IMR-90 (cell line): ENCODE data around the gene SQSTM1. TPM values are rescaled to one million over a fixed set of nuclear protein-coding genes. Genes with fewer than 3 reads are reported as not detected.

Source experiments
- ATAC-seq: fragments of 200-7000 bp; cut with Tn5 transposase; 2 replicates; pipeline ENCODE4 v1.9.1; 2020; ENCODE audit warnings: low read depth, mild to moderate bottlenecking, moderate library complexity
- BruUV-seq: library from RNA; stranded (reverse); fragments of 400-500 nt; replicated peaks from 2 replicates; lab custom pipeline; 2021; lab: Mats Ljungman, UMichigan
- CTCF ChIA-PET: fragments of 300-600 bp; formaldehyde crosslinking; extraction: SDS; loops from one replicate; lab custom pipeline; 2021; ENCODE audit warnings: antibody characterized with exemption; lab: Yijun Ruan, JAX
- POLR2A ChIA-PET: fragments of 300-600 bp; sonication (Branson Sonifier 250); formaldehyde crosslinking; loops from one replicate; lab custom pipeline; 2022; ENCODE audit warnings: antibody characterized with exemption; ENCODE audit not compliant: unreplicated experiment; lab: Charles Lee
- DNase-seq: peaks from one replicate; pipeline ENCODE4 v3.0.0; 2013
- H2AFZ ChIP-seq: replicated peaks from 2 replicates; pipeline ENCODE3; 2013; ENCODE audit warnings: low read length, mild to moderate bottlenecking; ENCODE audit not compliant: poor library complexity
- H2AK5ac ChIP-seq: 2 replicates; pipeline ENCODE4 v1.6.1; 2013; ENCODE audit warnings: low read depth, low read length, inconsistent platforms
- H2AK9ac ChIP-seq: replicated peaks from 2 replicates; pipeline ENCODE3; 2013; ENCODE audit warnings: mild to moderate bottlenecking, low read depth, low read length, moderate library complexity; ENCODE audit not compliant: poor library complexity
- H2BK120ac ChIP-seq: 2 replicates; pipeline ENCODE4 v1.6.1; 2013; ENCODE audit warnings: low read depth, low read length, inconsistent platforms
- H2BK15ac ChIP-seq: 3 replicates; pipeline ENCODE4 v1.6.1; 2013; ENCODE audit warnings: low read depth, low read length, inconsistent platforms
- H2BK20ac ChIP-seq: 2 replicates; pipeline ENCODE4 v1.6.1; 2013; ENCODE audit warnings: low read depth, mild to moderate bottlenecking, inconsistent platforms, low read length, moderate library complexity
- H2BK5ac ChIP-seq: 2 replicates; pipeline ENCODE4 v1.6.1; 2013; ENCODE audit warnings: mild to moderate bottlenecking, low read depth, low read length, inconsistent platforms; ENCODE audit not compliant: poor library complexity, severe bottlenecking
- H3K14ac ChIP-seq: replicated peaks from 2 replicates; pipeline ENCODE4 v1.6.1; 2013; ENCODE audit warnings: low read depth, low read length, inconsistent platforms
- H3K18ac ChIP-seq: 2 replicates; pipeline ENCODE4 v1.6.1; 2013; ENCODE audit warnings: low read depth, low read length, control low read depth
- H3K23ac ChIP-seq: 2 replicates; pipeline ENCODE4 v1.6.1; 2013; ENCODE audit warnings: low read depth, low read length, inconsistent platforms
- H3K27ac ChIP-seq: 2 replicates; pipeline ENCODE4 v1.5.1; 2013; ENCODE audit warnings: mild to moderate bottlenecking, control low read depth, low read length; ENCODE audit not compliant: insufficient read depth
- H3K27me3 ChIP-seq: 2 replicates; pipeline ENCODE4 v1.6.1; 2013; ENCODE audit warnings: low read length; ENCODE audit not compliant: control insufficient read depth, insufficient read depth
- H3K36me3 ChIP-seq: 2 replicates; pipeline ENCODE4 v1.6.1; 2013; ENCODE audit warnings: low read length, mixed read lengths; ENCODE audit not compliant: control insufficient read depth, insufficient read depth
- H3K4ac ChIP-seq: 2 replicates; pipeline ENCODE4 v1.6.1; 2013; ENCODE audit warnings: low read depth, low read length, inconsistent platforms
- H3K4me1 ChIP-seq: 2 replicates; pipeline ENCODE4 v1.6.1; 2013; ENCODE audit warnings: low read length, mixed read lengths; ENCODE audit not compliant: control insufficient read depth, insufficient read depth
- H3K4me2 ChIP-seq: 2 replicates; pipeline ENCODE4 v1.6.1; 2013; ENCODE audit warnings: low read depth, mild to moderate bottlenecking, control low read depth, low read length, moderate library complexity
- H3K4me3 ChIP-seq: 2 replicates; pipeline ENCODE4 v1.5.1; 2013; ENCODE audit warnings: low read depth, mild to moderate bottlenecking, control low read depth, low read length, moderate library complexity; ENCODE audit not compliant: insufficient read depth
- H3K56ac ChIP-seq: 2 replicates; pipeline ENCODE4 v1.6.1; 2013; ENCODE audit warnings: low read length, inconsistent platforms; ENCODE audit not compliant: insufficient read depth; ENCODE audit errors: extremely low read depth
- H3K79me1 ChIP-seq, 2 experiments: 2 replicates each; pipeline ENCODE4 v1.6.1; 2013; ENCODE audit warnings: low read length in 2 of 2, inconsistent platforms in 1 of 2, low read depth in 1 of 2
- H3K9ac ChIP-seq: 2 replicates; pipeline ENCODE4 v1.6.1; 2013; ENCODE audit warnings: low read depth, low read length, control low read depth
- H3K9me1 ChIP-seq: 2 replicates; pipeline ENCODE4 v1.6.1; 2013; ENCODE audit warnings: low read length, inconsistent platforms; ENCODE audit not compliant: insufficient read depth
- H3K9me3 ChIP-seq: 2 replicates; pipeline ENCODE4 v1.6.1; 2013; ENCODE audit warnings: low read length; ENCODE audit not compliant: control insufficient read depth, insufficient read depth
- H4K20me1 ChIP-seq: 2 replicates; pipeline ENCODE4 v1.6.1; 2013; ENCODE audit warnings: low read length, inconsistent platforms; ENCODE audit not compliant: insufficient read depth
- H4K5ac ChIP-seq: 2 replicates; pipeline ENCODE4 v1.6.1; 2013; ENCODE audit warnings: mild to moderate bottlenecking, low read depth, low read length, control low read depth
- H4K8ac ChIP-seq, 2 experiments: 2 replicates each; pipeline ENCODE4 v1.6.1; 2013; ENCODE audit warnings: low read depth in 2 of 2, low read length in 2 of 2, control low read depth in 1 of 2, inconsistent platforms in 1 of 2
- H4K91ac ChIP-seq: 2 replicates; pipeline ENCODE4 v1.6.1; 2013; ENCODE audit warnings: low read depth, low read length, inconsistent platforms; ENCODE audit not compliant: insufficient read depth
- CEBPB ChIP-seq: IDR thresholded peaks from 2 replicates; pipeline ENCODE4 v1.6.1; 2012; ENCODE audit warnings: low read depth, low read length, improper control_type of control experiment
- CHD1 ChIP-seq: IDR thresholded peaks from 2 replicates; pipeline ENCODE4 v1.6.1; 2012; ENCODE audit warnings: low read depth, low read length, improper control_type of control experiment
- ELK1 ChIP-seq: fragments of 150-350 bp; IDR thresholded peaks from 2 replicates; pipeline ENCODE4 v1.6.1; 2016; ENCODE audit warnings: low read depth, mild to moderate bottlenecking, low read length, moderate library complexity, borderline replicate concordance
- FOS ChIP-seq: fragments of 150-350 bp; IDR thresholded peaks from 2 replicates; pipeline ENCODE4 v1.6.1; 2016; ENCODE audit warnings: low read depth, low read length
- MAFK ChIP-seq: IDR thresholded peaks from 2 replicates; pipeline ENCODE4 v1.6.1; 2012; ENCODE audit warnings: low read depth, low read length, improper control_type of control experiment
- MAZ ChIP-seq: IDR thresholded peaks from 2 replicates; pipeline ENCODE4 v1.6.1; 2012; ENCODE audit warnings: low read depth, mild to moderate bottlenecking, low read length, improper control_type of control experiment, moderate library complexity, borderline replicate concordance
- MXI1 ChIP-seq: IDR thresholded peaks from 2 replicates; pipeline ENCODE4 v1.6.1; 2012; ENCODE audit warnings: low read depth, mild to moderate bottlenecking, low read length, moderate library complexity, borderline replicate concordance
- NFE2L2 ChIP-seq: fragments of 150-350 bp; IDR thresholded peaks from 2 replicates; pipeline ENCODE4 v1.6.1; 2016; ENCODE audit warnings: low read depth, mild to moderate bottlenecking, low read length
- POLR2A ChIP-seq: IDR thresholded peaks from 2 replicates; pipeline ENCODE4 v1.6.1; 2012; ENCODE audit warnings: mild to moderate bottlenecking, low read depth, low read length
- RAD21 ChIP-seq: IDR thresholded peaks from 2 replicates; pipeline ENCODE4 v1.6.1; 2012; ENCODE audit warnings: low read length, improper control_type of control experiment
- RCOR1 ChIP-seq: IDR thresholded peaks from 2 replicates; pipeline ENCODE4 v1.6.1; 2012; ENCODE audit warnings: mild to moderate bottlenecking, low read length, improper control_type of control experiment; ENCODE audit not compliant: insufficient replicate concordance
- RFX5 ChIP-seq: IDR thresholded peaks from 2 replicates; pipeline ENCODE4 v1.8.0; 2012; ENCODE audit warnings: low read depth, mild to moderate bottlenecking, low read length, moderate library complexity
- WGBS, 2 experiments: methylation state at CpG; one replicate each; pipeline versions ENCODE4 v1.1.5 to v1.1.7; 2013; ENCODE audit warnings: missing lambda C conversion rate in 2 of 2; ENCODE audit not compliant: insufficient read length in 1 of 2; ENCODE audit errors: extremely low coverage in 2 of 2; 5-methylcytosine and 5-hydroxymethylcytosine counted together
- dilution Hi-C: fragments of 300-500 bp; cut with HindIII; formaldehyde crosslinking; loops from one replicate; pipeline ENCODE4 v1.14.3; 2018; ENCODE audit warnings: low sequenced_read_pairs; ENCODE audit not compliant: unreplicated experiment
- in situ Hi-C: fragments of 300-500 bp; cut with MboI; formaldehyde crosslinking; loops from 3 replicates; pipeline ENCODE4 v1.14.3; 2019; ENCODE audit warnings: low sequenced_read_pairs, inconsistent platforms, mixed read lengths
- intact Hi-C: fragments of 100-400 bp; cut with micrococcal nuclease; formaldehyde crosslinking; loops from 2 replicates; pipeline ENCODE4 v1.10.0; 2022
- polyA plus RNA-seq, 3 experiments: library from polyadenylated mRNA; depleted of rRNA; stranded (reverse); fragments of >200 nt; gene quantifications; 2 replicates each; pipeline ENCODE4 v1.2.3, GENCODE V29; 2012; ENCODE audit warnings: low replicate concordance in 1 of 3
- total RNA-seq: library from RNA; depleted of rRNA; stranded (reverse); fragments of >200 nt; gene quantifications from 2 replicates; pipeline ENCODE4 v1.2.3, GENCODE V29; 2012
- TF ChIP-seq, protein P1 (sequence below): conservative IDR thresholded peaks from 2 replicates; pipeline ENCODE4 v1.5.1; 2012; ENCODE audit warnings: mild to moderate bottlenecking, low read depth, low read length, improper control_type of control experiment

Gene SQSTM1
- total and polyA plus RNA-seq, 2 of the 4 experiments (the other 2 are of a cell fraction) = 152 to 184 TPM

DNA sequence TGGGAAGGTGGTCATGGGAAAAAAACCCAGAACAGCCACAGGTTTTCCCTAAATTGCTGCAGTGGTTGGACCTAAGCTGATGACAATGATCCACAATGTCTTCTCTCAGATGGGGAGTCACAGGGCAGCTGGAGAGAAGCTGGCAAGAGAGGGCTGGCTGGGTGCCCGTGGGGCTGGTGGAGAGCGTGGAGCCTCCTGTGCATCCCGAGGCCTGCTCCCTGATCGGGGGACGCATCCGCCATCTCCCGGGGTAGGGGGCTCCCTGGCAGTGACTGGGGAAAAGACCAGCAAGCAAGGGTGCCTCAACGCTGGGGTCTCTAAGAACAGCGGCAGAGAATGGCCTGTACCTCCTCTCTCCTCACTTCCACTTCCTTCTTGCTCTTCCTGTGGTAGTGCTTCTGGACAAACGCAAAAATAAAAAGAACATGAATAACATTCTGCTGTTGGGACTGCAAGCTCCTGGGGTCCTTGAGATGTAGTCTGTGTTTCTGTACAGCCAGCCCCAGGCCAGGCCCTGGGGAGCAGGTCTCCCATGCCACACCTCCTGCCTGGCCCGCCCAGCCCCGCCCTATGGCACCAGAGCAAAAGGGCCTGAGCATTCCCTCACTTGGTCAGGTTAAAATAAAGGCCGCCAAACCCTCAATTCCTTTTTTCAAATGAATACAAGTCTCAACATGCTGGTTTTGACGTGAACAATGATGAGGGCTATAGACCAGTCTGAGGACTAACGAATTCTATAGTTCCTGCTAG, 45.0 kb downstream of the SQSTM1 start:
- no peak overlapping the region for H3K14ac ChIP-seq
- no peak overlapping the region for H2AK9ac ChIP-seq
- no peak for TF ChIP-seq CHD1
- no peak for TF ChIP-seq RCOR1
- no peak for TF ChIP-seq FOS
- TF ChIP-seq MAZ = no peak
- no peak for TF ChIP-seq MAFK
- no peak for TF ChIP-seq RFX5
- TF ChIP-seq, protein P1, sequence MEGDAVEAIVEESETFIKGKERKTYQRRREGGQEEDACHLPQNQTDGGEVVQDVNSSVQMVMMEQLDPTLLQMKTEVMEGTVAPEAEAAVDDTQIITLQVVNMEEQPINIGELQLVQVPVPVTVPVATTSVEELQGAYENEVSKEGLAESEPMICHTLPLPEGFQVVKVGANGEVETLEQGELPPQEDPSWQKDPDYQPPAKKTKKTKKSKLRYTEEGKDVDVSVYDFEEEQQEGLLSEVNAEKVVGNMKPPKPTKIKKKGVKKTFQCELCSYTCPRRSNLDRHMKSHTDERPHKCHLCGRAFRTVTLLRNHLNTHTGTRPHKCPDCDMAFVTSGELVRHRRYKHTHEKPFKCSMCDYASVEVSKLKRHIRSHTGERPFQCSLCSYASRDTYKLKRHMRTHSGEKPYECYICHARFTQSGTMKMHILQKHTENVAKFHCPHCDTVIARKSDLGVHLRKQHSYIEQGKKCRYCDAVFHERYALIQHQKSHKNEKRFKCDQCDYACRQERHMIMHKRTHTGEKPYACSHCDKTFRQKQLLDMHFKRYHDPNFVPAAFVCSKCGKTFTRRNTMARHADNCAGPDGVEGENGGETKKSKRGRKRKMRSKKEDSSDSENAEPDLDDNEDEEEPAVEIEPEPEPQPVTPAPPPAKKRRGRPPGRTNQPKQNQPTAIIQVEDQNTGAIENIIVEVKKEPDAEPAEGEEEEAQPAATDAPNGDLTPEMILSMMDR = no peak
- no peak for TF ChIP-seq CEBPB
- TF ChIP-seq RAD21 = no peak
- no peak for TF ChIP-seq ELK1
- no peak for TF ChIP-seq NFE2L2
- TF ChIP-seq MXI1 = no peak
- no peak for TF ChIP-seq POLR2A
- no peaks in the 10 kb centered on the region for H4K20me1 ChIP-seq
- H2BK5ac ChIP-seq = no peak overlapping the region
- no peak overlapping the region for H2BK20ac ChIP-seq
- H3K27ac ChIP-seq = no peak overlapping the region
- ChIA-PET POLR2A (no interaction called here), CTCF (no interaction called here)
- no peak overlapping the region for H3K18ac ChIP-seq
- H3K9ac ChIP-seq = no peak overlapping the region
- H3K4me3 ChIP-seq = no peak overlapping the region
- DNase-seq (no peak), ATAC-seq (no peak)
- dilution Hi-C loops = no loop called here
- H3K4me1 ChIP-seq = no peaks in the 10 kb centered on the region
- no peaks in the 10 kb centered on the region; a peak in 1 of 4 replicates for H3K79me1 ChIP-seq
- no peak overlapping the region for H2BK15ac ChIP-seq
- no peak overlapping the region for H2AFZ ChIP-seq
- no peak overlapping the region for H4K8ac ChIP-seq
- intact Hi-C loops = no loop called here
- no peak overlapping the region for H2AK5ac ChIP-seq
- peaks cover 4% of the 10 kb centered on the region; the same call in 1 of the 2 replicates for H3K9me1 ChIP-seq
- BruUV-seq = no TSS peak
- no peak overlapping the region for H4K91ac ChIP-seq
- H3K4ac ChIP-seq = no peak overlapping the region
- peaks cover 66% of the 10 kb centered on the region for H3K36me3 ChIP-seq
- in situ Hi-C loops = no loop called here
- 100% methylated on average over 2 of the region's 15 CpGs; no CpG with 5 or more reads in 1 of the 2 experiments for WGBS, 2 experiments
- no peak overlapping the region for H3K23ac ChIP-seq
- H4K5ac ChIP-seq = no peak overlapping the region
- no peak overlapping the region for H3K56ac ChIP-seq
- no peak overlapping the region for H3K4me2 ChIP-seq
- no peak overlapping the region for H2BK120ac ChIP-seq
- H3K27me3 ChIP-seq = no peaks in the 10 kb centered on the region
- peaks cover 5% of the 10 kb centered on the region; the same call in 1 of the 2 replicates for H3K9me3 ChIP-seq
